Measurements from ENCODE around the gene WNT9A.
A peak's percentile ranks its signal among the peaks of the same experiment; 100 is the strongest.

The WNT9A gene

DNA sequence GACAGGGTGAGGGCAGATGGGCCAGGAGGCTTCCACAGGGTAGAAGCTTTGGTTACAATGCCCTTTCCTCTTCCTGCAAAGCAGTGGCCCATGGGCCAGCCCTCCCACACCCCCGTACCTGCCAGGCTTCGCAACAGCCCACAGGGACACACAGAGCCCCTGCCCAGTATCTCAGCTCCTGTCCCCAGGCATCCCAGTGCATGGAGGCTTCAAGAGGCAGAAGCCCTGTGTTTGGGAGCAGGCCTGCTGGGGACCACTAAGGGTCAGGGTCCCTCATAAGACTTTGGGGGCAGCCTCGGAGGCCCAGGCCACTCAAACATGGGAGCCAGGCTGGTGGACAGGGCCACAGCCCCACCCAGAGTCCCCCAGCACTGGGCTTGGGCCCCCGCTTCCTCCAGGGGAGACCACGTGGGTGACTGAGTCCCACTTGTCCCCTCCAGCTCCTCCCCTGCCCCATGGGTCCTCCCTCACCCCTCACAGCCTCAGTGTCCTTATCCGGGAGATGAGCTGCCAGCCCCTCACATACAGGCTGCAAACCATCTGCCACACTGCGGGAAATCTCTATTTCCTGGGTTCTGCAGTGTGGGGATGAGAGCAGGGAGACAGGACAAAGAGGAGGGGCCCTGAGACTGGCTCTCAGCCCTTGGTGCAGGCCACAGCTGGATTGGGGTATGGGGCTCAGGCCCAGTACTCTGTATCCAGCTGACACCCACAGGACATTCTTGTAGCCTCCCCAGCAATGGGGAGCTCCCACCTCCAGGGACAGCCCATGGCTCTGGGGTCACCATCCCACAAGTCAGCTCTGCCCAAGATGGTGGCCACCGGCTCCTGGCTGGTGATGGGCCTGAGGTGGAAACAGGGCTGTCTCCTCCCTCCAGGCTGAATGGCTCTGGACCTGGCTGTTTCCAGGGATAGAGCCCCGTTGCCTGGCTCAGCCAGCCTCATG lies 50.7 kb downstream of the WNT9A start:
- no peak overlapping the region for H3K4me3 ChIP-seq (ENCODE audit: insufficient read length, low read depth)
- DNase-seq (ENCODE audit: low read depth, low spot score) = no peak
- TF ChIP-seq YY1 (IDR thresholded peaks at IDR 0.05; ENCODE audit: insufficient read depth, insufficient read length) = no peak
- TF ChIP-seq SUZ12 (IDR thresholded peaks at IDR 0.05; ENCODE audit: extremely low read depth, insufficient read depth, insufficient read length) = no peak
- no peak for TF ChIP-seq ZNF274 (IDR thresholded peaks at IDR 0.05; ENCODE audit: low read depth, low read length)
- peak overlapping the region; percentile 39 for H3K9ac ChIP-seq (ENCODE audit: insufficient read length, low read depth)
- H3K36me3 ChIP-seq (ENCODE audit: insufficient read depth, insufficient read length, low read length) = no peaks in the 10 kb centered on the region
- H3K9me3 ChIP-seq (ENCODE audit: insufficient read depth, low read length) = no peaks in the 10 kb centered on the region
- H3K4me1 ChIP-seq (ENCODE audit: insufficient read depth, insufficient read length) = peaks cover 33% of the 10 kb centered on the region
- H3K27me3 ChIP-seq (ENCODE audit: insufficient read depth, insufficient read length) = no peaks in the 10 kb centered on the region

DNA sequence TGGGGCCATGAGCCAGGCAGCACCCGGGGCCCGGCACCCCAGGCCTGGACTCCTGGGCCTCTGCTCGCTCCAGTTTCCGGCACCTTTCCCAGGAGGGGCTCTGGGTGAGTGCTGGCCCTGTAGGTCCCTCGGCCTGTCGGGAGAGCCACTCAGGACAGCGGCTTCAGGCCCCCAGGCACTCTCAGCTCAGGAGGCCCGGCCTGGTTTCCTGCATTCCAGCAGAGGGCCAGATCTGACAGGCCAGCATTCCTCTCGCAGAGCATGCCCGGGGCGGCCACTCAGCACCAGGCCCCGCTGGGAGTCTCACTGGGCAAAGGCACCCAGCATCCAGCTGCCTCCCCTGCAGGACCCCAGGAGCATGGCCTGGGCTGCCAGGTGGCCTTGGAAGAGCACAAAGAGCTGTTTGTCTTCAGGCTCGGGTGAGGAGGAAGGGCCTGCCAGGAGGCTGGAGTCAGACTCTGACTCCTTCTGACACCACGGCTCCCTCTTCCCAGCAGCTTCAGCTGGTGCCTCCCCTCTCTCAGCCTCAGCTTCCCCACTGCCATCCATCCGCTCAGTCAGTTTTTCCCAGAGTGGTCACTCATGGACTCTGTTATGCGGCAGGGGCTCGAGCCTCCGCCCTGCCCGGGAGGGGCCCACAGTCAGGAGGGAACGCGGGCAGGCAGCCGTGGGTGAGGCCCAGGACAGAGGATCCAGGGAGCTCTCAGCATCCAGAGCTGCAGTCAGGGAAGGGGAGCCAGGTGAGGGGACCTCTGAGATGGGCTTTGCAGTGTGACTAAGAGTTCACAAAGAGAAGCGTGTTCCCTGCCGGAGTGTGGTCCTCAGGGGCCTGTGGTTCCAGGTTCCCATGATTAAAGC lies 51.7 kb downstream of the WNT9A start:
- Histone ChIP-seq H3K36me3 (ENCODE audit: insufficient read depth, insufficient read length, low read length) (no peaks in the 10 kb centered on the region), H3K4me1 (ENCODE audit: insufficient read depth, insufficient read length) (peaks cover 36% of the 10 kb centered on the region), H3K27me3 (ENCODE audit: insufficient read depth, insufficient read length) (no peaks in the 10 kb centered on the region), H3K9ac (ENCODE audit: insufficient read length, low read depth) (peak overlapping the region; percentile 39), H3K9me3 (ENCODE audit: insufficient read depth, low read length) (no peaks in the 10 kb centered on the region), H3K4me3 (ENCODE audit: insufficient read length, low read depth) (no peak overlapping the region)
- DNase-seq (ENCODE audit: low read depth, low spot score) = no peak
- TF ChIP-seq SUZ12 (IDR thresholded peaks at IDR 0.05; ENCODE audit: extremely low read depth, insufficient read depth, insufficient read length) (no peak), ZNF274 (IDR thresholded peaks at IDR 0.05; ENCODE audit: low read depth, low read length) (no peak), YY1 (IDR thresholded peaks at IDR 0.05; ENCODE audit: insufficient read depth, insufficient read length) (no peak)

DNA sequence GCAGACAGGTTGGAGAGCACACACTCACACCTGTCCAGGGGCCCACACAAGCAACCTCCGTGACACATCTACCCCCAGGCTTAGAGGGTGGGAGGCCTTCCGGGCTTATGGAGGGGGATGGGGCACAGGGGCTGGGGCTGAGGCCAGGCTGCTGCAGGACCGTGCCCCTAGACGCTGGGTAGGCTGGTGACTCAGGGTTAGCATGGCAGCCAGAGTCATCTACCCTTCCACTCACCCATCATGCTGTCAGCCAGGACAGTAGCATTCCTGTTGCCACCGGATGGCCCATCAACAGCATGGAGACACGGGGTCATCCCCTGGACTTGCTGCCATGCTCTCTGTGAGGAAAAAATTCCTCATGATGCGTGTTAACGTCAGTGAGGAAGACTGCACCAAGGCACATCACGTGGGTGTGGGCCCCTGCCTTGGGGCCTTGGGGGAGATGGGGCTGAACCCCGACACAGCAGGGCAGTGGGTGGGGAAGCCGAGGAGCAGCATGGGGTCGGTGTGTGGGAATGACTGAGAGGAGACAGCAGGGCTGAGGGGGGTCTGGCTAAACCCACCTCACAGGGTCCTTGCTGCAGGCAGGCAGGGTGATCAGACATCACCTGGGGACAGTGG lies 52.8 kb downstream of the WNT9A start:
- Histone ChIP-seq H3K9ac (ENCODE audit: insufficient read length, low read depth) (no peak overlapping the region), H3K4me3 (ENCODE audit: insufficient read length, low read depth) (no peak overlapping the region), H3K4me1 (ENCODE audit: insufficient read depth, insufficient read length) (peaks cover 36% of the 10 kb centered on the region), H3K27me3 (ENCODE audit: insufficient read depth, insufficient read length) (no peaks in the 10 kb centered on the region), H3K9me3 (ENCODE audit: insufficient read depth, low read length) (no peaks in the 10 kb centered on the region), H3K36me3 (ENCODE audit: insufficient read depth, insufficient read length, low read length) (no peaks in the 10 kb centered on the region)
- no peak for DNase-seq (ENCODE audit: low read depth, low spot score)
- TF ChIP-seq SUZ12 (IDR thresholded peaks at IDR 0.05; ENCODE audit: extremely low read depth, insufficient read depth, insufficient read length) (no peak), YY1 (IDR thresholded peaks at IDR 0.05; ENCODE audit: insufficient read depth, insufficient read length) (no peak), ZNF274 (IDR thresholded peaks at IDR 0.05; ENCODE audit: low read depth, low read length) (no peak)

DNA sequence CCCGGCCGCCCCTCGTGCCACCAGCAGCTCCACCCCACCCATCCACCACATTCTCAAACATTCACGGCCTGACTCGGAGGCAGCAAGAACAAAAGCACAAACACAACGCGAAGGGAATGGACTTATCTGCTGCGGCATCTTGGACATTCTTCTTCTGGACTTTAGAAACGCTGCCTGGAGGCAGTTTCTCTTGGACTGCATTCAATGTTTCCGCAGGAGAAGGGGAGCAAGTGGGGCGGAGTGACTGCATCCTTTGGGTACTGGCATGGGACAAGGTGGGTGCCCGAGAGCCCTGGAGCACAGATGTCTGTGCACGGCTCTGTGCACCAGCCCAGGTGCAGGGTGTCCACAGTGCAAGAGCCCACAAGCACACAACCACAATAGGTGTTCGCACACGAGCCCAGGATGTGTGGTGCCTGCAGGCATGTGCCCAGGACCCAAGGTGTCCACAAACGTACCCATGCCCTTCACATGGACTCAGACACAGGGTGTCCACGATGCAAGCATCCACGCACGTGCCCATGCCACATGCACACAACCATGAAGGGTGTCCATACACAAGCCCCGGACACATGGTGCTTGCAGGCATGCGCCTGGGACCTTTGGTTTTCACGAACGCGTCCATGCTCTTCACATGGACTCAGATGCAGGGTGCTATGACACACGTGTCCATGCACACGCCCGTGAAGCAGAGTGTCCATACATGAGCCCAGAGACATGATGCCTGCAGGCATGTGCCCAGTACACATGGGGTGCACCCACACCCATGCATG lies 53.6 kb downstream of the WNT9A start:
- Histone ChIP-seq H3K36me3 (ENCODE audit: insufficient read depth, insufficient read length, low read length) (no peaks in the 10 kb centered on the region), H3K27me3 (ENCODE audit: insufficient read depth, insufficient read length) (no peaks in the 10 kb centered on the region), H3K4me3 (ENCODE audit: insufficient read length, low read depth) (no peak overlapping the region), H3K9me3 (ENCODE audit: insufficient read depth, low read length) (no peaks in the 10 kb centered on the region), H3K4me1 (ENCODE audit: insufficient read depth, insufficient read length) (peaks cover 36% of the 10 kb centered on the region), H3K9ac (ENCODE audit: insufficient read length, low read depth) (no peak overlapping the region)
- TF ChIP-seq YY1 (IDR thresholded peaks at IDR 0.05; ENCODE audit: insufficient read depth, insufficient read length) (no peak), ZNF274 (IDR thresholded peaks at IDR 0.05; ENCODE audit: low read depth, low read length) (no peak), SUZ12 (IDR thresholded peaks at IDR 0.05; ENCODE audit: extremely low read depth, insufficient read depth, insufficient read length) (no peak)
- no peak for DNase-seq (ENCODE audit: low read depth, low spot score)

DNA sequence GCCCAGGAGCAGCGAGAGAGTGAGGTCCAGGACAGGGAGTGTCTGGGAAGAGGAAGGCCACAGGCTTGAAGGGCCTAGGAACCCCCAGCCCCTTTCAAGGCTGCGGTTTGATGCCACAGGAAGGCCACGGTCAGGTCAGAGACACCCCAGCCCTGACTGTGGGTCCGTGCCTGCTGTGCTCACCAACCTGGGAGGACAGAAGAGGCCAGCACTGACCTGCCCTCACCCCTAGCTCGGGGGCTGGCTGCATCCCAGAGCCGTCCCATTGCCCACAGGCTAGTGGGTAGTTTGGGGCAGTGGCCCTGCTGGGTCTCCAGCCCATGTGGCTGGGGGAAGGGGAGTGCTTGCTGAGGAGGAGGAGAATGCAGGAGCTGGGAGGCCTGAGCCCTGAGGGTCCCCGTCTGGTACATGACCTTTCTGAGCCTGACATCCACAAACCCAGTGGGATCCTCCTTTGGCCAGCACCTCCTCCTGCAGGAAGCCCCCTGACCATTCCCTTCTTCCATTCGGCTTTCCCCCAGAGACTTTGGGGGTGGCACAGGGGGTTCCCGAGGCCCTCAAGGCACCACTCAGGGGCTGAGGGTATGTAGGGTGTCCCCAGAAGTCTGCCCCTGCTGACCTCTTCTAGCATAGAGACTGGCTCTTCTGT lies 54.3 kb downstream of the WNT9A start:
- H3K36me3 ChIP-seq (ENCODE audit: insufficient read depth, insufficient read length, low read length) = no peaks in the 10 kb centered on the region
- H3K27me3 ChIP-seq (ENCODE audit: insufficient read depth, insufficient read length) = no peaks in the 10 kb centered on the region
- no peaks in the 10 kb centered on the region for H3K9me3 ChIP-seq (ENCODE audit: insufficient read depth, low read length)
- no peak for DNase-seq (ENCODE audit: low read depth, low spot score)
- no peak overlapping the region for H3K9ac ChIP-seq (ENCODE audit: insufficient read length, low read depth)
- H3K4me3 ChIP-seq (ENCODE audit: insufficient read length, low read depth) = no peak overlapping the region
- no peak for TF ChIP-seq ZNF274 (IDR thresholded peaks at IDR 0.05; ENCODE audit: low read depth, low read length)
- no peak for TF ChIP-seq YY1 (IDR thresholded peaks at IDR 0.05; ENCODE audit: insufficient read depth, insufficient read length)
- no peak for TF ChIP-seq SUZ12 (IDR thresholded peaks at IDR 0.05; ENCODE audit: extremely low read depth, insufficient read depth, insufficient read length)
- H3K4me1 ChIP-seq (ENCODE audit: insufficient read depth, insufficient read length) = peaks cover 38% of the 10 kb centered on the region

Data from NT2/D1 (cell line).